Neuronal stem cell (in vitro differentiated cells): Measurements from ENCODE around the gene MED12L.
"Not testable (repeated sequence)": the region's sequence is repeated elsewhere in the genome, so short reads cannot be mapped to it uniquely, and the experiment has no call there.

Experiments used
- DNase-seq: peaks from one replicate; pipeline ENCODE4 v3.0.0-alpha.2; 2013; ENCODE audit warnings: low spot score
- H2AFZ ChIP-seq: one replicate; pipeline ENCODE4 v1.6.1; 2013; ENCODE audit warnings: mild to moderate bottlenecking, low read length, inconsistent platforms
- H2AK5ac ChIP-seq: 2 replicates; pipeline ENCODE4 v1.6.1; 2013; ENCODE audit warnings: low read depth, mild to moderate bottlenecking, inconsistent platforms, low read length, moderate library complexity, mixed read lengths
- H2BK120ac ChIP-seq: 2 replicates; pipeline ENCODE4 v1.6.1; 2013; ENCODE audit warnings: low read depth, mild to moderate bottlenecking, inconsistent platforms, low read length, moderate library complexity, mixed read lengths
- H2BK12ac ChIP-seq: one replicate; pipeline ENCODE4 v1.6.1; 2013; ENCODE audit warnings: low read length, inconsistent platforms
- H2BK15ac ChIP-seq: 2 replicates; pipeline ENCODE4 v1.6.1; 2013; ENCODE audit warnings: mild to moderate bottlenecking, low read length, inconsistent platforms, mixed read lengths
- H2BK5ac ChIP-seq: one replicate; pipeline ENCODE4 v1.6.1; 2013; ENCODE audit warnings: inconsistent platforms, mild to moderate bottlenecking, low read length, moderate library complexity
- H3K14ac ChIP-seq: one replicate; pipeline ENCODE4 v1.6.1; 2013; ENCODE audit warnings: low read length, inconsistent platforms
- H3K18ac ChIP-seq: 2 replicates; pipeline ENCODE4 v1.6.1; 2013; ENCODE audit warnings: low read length, inconsistent platforms
- H3K23ac ChIP-seq: 2 replicates; pipeline ENCODE4 v1.6.1; 2013; ENCODE audit warnings: low read depth, mild to moderate bottlenecking, mixed read lengths, low read length, inconsistent platforms; ENCODE audit not compliant: poor library complexity
- H3K27ac ChIP-seq: replicated peaks from 3 replicates; pipeline ENCODE4 v1.5.1; 2013; ENCODE audit warnings: low read length, inconsistent platforms
- H3K27me3 ChIP-seq, 3 experiments: 2 replicates each; pipeline ENCODE4 v1.6.1; 2013; ENCODE audit warnings: low read length in 3 of 3, mild to moderate bottlenecking in 2 of 3, inconsistent platforms in 1 of 3, low read depth in 1 of 3, mixed read lengths in 1 of 3, moderate library complexity in 1 of 3; ENCODE audit not compliant: control insufficient read depth in 3 of 3, insufficient read depth in 3 of 3
- H3K36me3 ChIP-seq, 2 donors: replicated peaks in 1 of 2; 2 replicates each; pipeline ENCODE4 v1.6.1; 2013; ENCODE audit warnings: low read length in 2 of 2; ENCODE audit not compliant: control insufficient read depth in 2 of 2, insufficient read depth in 2 of 2
- H3K4ac ChIP-seq: 2 replicates; pipeline ENCODE4 v1.6.1; 2013; ENCODE audit warnings: inconsistent platforms, mild to moderate bottlenecking, low read length, moderate library complexity
- H3K4me1 ChIP-seq, 2 donors: 1 replicate in 1 of 2; 2 replicates in 1 of 2; pipeline ENCODE4 v1.6.1; 2013; ENCODE audit warnings: low read length in 2 of 2, low read depth in 1 of 2; ENCODE audit not compliant: control insufficient read depth in 2 of 2, insufficient read depth in 1 of 2
- H3K4me2 ChIP-seq: one replicate; pipeline ENCODE4 v1.6.1; 2013; ENCODE audit warnings: mild to moderate bottlenecking, low read length, inconsistent platforms; ENCODE audit not compliant: insufficient read depth, poor library complexity, severe bottlenecking
- H3K4me3 ChIP-seq, 2 donors: 2 replicates each; pipeline ENCODE4 v1.5.1; 2013; ENCODE audit warnings: low read length in 2 of 2, mild to moderate bottlenecking in 2 of 2, inconsistent platforms in 1 of 2, moderate library complexity in 1 of 2
- H3K79me1 ChIP-seq: one replicate; pipeline ENCODE4 v1.6.1; 2013; ENCODE audit warnings: low read depth, mild to moderate bottlenecking, inconsistent platforms, low read length, moderate library complexity
- H3K9ac ChIP-seq: one replicate; pipeline ENCODE4 v1.6.1; 2013; ENCODE audit warnings: mild to moderate bottlenecking, low read depth, low read length, inconsistent platforms; ENCODE audit not compliant: poor library complexity
- H3K9me3 ChIP-seq, 2 donors: replicated peaks in 1 of 2; 2 replicates each; pipeline versions ENCODE3 to v1.6.1; 2013; ENCODE audit warnings: low read length in 2 of 2, mild to moderate bottlenecking in 2 of 2, inconsistent platforms in 1 of 2, low read depth in 1 of 2, mixed read lengths in 1 of 2, moderate library complexity in 1 of 2; ENCODE audit not compliant: control insufficient read depth in 2 of 2, insufficient read depth in 1 of 2
- H4K8ac ChIP-seq: one replicate; pipeline ENCODE4 v1.6.1; 2013; ENCODE audit warnings: low read depth, mild to moderate bottlenecking, inconsistent platforms, low read length, moderate library complexity
- H4K91ac ChIP-seq: one replicate; pipeline ENCODE4 v1.6.1; 2013; ENCODE audit warnings: low read length, low read depth, mild to moderate bottlenecking, inconsistent platforms; ENCODE audit not compliant: poor library complexity
- WGBS, 2 donors: extraction: QIAGEN DNeasy Blood & Tissue Kit; methylation state at CpG; one replicate each; pipeline ENCODE4 v1.1.7; 2013; ENCODE audit warnings: missing lambda C conversion rate in 2 of 2, mixed read lengths in 1 of 2; ENCODE audit not compliant: insufficient read length in 2 of 2, insufficient replicate concordance in 1 of 2; ENCODE audit errors: extremely low coverage in 2 of 2; 5-methylcytosine and 5-hydroxymethylcytosine counted together

Gene MED12L

GRCh38 chr3:151232403-151232802 is 146.9 kb downstream of the MED12L start:
- not testable (repeated sequence) for DNase-seq, H2AK5ac ChIP-seq

DNA sequence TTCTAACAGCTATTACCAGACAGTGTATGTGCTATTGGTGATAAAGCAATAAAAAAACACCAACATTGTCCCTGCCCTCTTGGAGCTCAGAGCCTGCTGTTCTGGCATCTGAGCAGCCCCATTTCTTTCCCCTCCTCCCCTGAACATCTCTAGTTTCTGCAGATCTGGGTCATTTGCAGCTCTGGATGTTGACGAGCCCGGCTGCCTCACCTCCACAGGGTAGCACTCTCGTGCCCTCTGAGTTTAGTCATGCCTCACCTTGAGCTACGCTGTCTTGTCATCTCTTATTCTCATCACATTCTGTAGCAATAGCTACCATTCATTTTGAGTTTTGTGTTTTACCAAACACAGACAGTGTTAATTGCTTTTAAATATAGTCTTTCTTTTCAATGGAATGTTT is 147.5 kb downstream of the MED12L start:
- Histone ChIP-seq H3K4me3 (no peak overlapping the region), H3K9me3 (no peaks in the 10 kb centered on the region)

More at GRCh38 chr3:151232403-151232802, 146.9 kb downstream of the MED12L start:
- H3K27me3 ChIP-seq, H4K91ac ChIP-seq, H2AFZ ChIP-seq, H3K4me3 ChIP-seq, H2BK15ac ChIP-seq, H3K4me1 ChIP-seq, H3K14ac ChIP-seq, H3K9me3 ChIP-seq, H3K27ac ChIP-seq, H4K8ac ChIP-seq, H2BK5ac ChIP-seq, H3K18ac ChIP-seq, H3K4ac ChIP-seq, H3K79me1 ChIP-seq, H3K23ac ChIP-seq, H2BK12ac ChIP-seq, H3K36me3 ChIP-seq, H2BK120ac ChIP-seq, H3K4me2 ChIP-seq, H3K9ac ChIP-seq: not testable (repeated sequence)

GRCh38 chr3:151234825-151235224 is 149.4 kb downstream of the MED12L start:
- no CpG with 5 or more reads among the region's 6 CpGs for WGBS, 2 donors
- no peak overlapping the region for H3K14ac ChIP-seq

More for the DNA sequence above, 147.5 kb downstream of the MED12L start:
- Histone ChIP-seq H4K8ac (no peak overlapping the region), H3K14ac (no peak overlapping the region), H3K27me3 (no peaks in the 10 kb centered on the region), H2BK15ac (no peak overlapping the region), H3K4ac (no peak overlapping the region), H3K36me3 (no peaks in the 10 kb centered on the region), H3K27ac (no peak overlapping the region), H2BK12ac (no peak overlapping the region), H3K4me1 (peaks cover 0 to 8% of the 10 kb centered on the region in 2 donors), H4K91ac (no peak overlapping the region), H3K9ac (no peak overlapping the region), H2AK5ac (no peak overlapping the region), H3K18ac (peak overlapping the region; percentile 65), H3K23ac (no peak overlapping the region), H2BK5ac (no peak overlapping the region), H3K79me1 (no peaks in the 10 kb centered on the region), H2AFZ (no peak overlapping the region), H2BK120ac (no peak overlapping the region), H3K4me2 (no peak overlapping the region)
- DNase-seq, result no peak
- WGBS, 2 donors, result no CpG with 5 or more reads among the region's 4 CpGs

GRCh38 chr3:151236316-151236715 is 150.9 kb downstream of the MED12L start:
- no peak overlapping the region for H3K18ac ChIP-seq
- H2BK12ac ChIP-seq, result no peak overlapping the region
- H3K14ac ChIP-seq, result no peak overlapping the region
- H3K36me3 ChIP-seq, result no peaks in the 10 kb centered on the region
- H2BK5ac ChIP-seq, result no peak overlapping the region
- H3K4me2 ChIP-seq, result no peak overlapping the region
- no peak overlapping the region for H3K27ac ChIP-seq
- no peak overlapping the region for H3K4me3 ChIP-seq
- H3K27me3 ChIP-seq, result no peaks in the 10 kb centered on the region
- H3K79me1 ChIP-seq, result no peaks in the 10 kb centered on the region
- H3K9ac ChIP-seq, result no peak overlapping the region
- no CpG with 5 or more reads among the region's 2 CpGs for WGBS, 2 donors
- no peaks in the 10 kb centered on the region for H3K9me3 ChIP-seq
- H4K91ac ChIP-seq, result no peak overlapping the region
- H2AFZ ChIP-seq, result no peak overlapping the region
- no peak overlapping the region for H2BK120ac ChIP-seq
- H2BK15ac ChIP-seq, result no peak overlapping the region
- no peak for DNase-seq
- no peak overlapping the region for H3K23ac ChIP-seq
- no peak overlapping the region for H4K8ac ChIP-seq
- H3K4ac ChIP-seq, result no peak overlapping the region
- H2AK5ac ChIP-seq, result no peak overlapping the region
- no peaks in the 10 kb centered on the region for H3K4me1 ChIP-seq

More at GRCh38 chr3:151234825-151235224, 149.4 kb downstream of the MED12L start:
- Histone ChIP-seq H3K4me3 (no peak overlapping the region), H3K36me3 (no peaks in the 10 kb centered on the region), H4K91ac (no peak overlapping the region), H2AK5ac (no peak overlapping the region), H3K18ac (no peak overlapping the region), H3K4me1 (no peaks in the 10 kb centered on the region), H4K8ac (no peak overlapping the region), H3K4me2 (no peak overlapping the region), H3K9ac (no peak overlapping the region), H3K9me3 (no peaks in the 10 kb centered on the region), H2BK15ac (no peak overlapping the region), H3K27ac (no peak overlapping the region), H2AFZ (no peak overlapping the region), H3K79me1 (no peaks in the 10 kb centered on the region), H2BK120ac (no peak overlapping the region), H2BK5ac (no peak overlapping the region), H3K23ac (no peak overlapping the region), H3K27me3 (no peaks in the 10 kb centered on the region), H2BK12ac (no peak overlapping the region), H3K4ac (no peak overlapping the region)
- DNase-seq, result no peak
